Duodenal mucosa (tissue), 2 donors: ENCODE measurements around the gene IGFLR1.

Source experiments
- H3K27ac ChIP-seq: one replicate; pipeline ENCODE4 v1.7.0; 2013; ENCODE audit warnings: low read depth, low read length
- H3K27me3 ChIP-seq, 2 donors: one replicate each; pipeline ENCODE4 v1.7.0; 2013; ENCODE audit warnings: low read length in 2 of 2, control low read depth in 1 of 2; ENCODE audit not compliant: insufficient read depth in 2 of 2, control insufficient read depth in 1 of 2
- H3K36me3 ChIP-seq, 2 donors: one replicate each; pipeline ENCODE4 v1.7.0; 2013; ENCODE audit warnings: low read length in 2 of 2, control low read depth in 1 of 2; ENCODE audit not compliant: insufficient read depth in 2 of 2, control insufficient read depth in 1 of 2
- H3K4me1 ChIP-seq, 2 donors: one replicate each; pipeline ENCODE4 v1.7.0; 2013; ENCODE audit warnings: low read length in 2 of 2, control low read depth in 1 of 2; ENCODE audit not compliant: insufficient read depth in 2 of 2, control insufficient read depth in 1 of 2
- H3K4me3 ChIP-seq, 2 donors: one replicate each; pipeline ENCODE4 v1.7.0; 2013; ENCODE audit warnings: low read length in 2 of 2, low read depth in 1 of 2
- H3K9ac ChIP-seq, 2 donors: one replicate each; pipeline ENCODE4 v1.7.0; 2013; ENCODE audit warnings: low read length in 2 of 2, low read depth in 1 of 2
- H3K9me3 ChIP-seq, 2 donors: one replicate each; pipeline ENCODE4 v1.7.0; 2013; ENCODE audit warnings: low read length in 2 of 2, control low read depth in 1 of 2; ENCODE audit not compliant: control insufficient read depth in 1 of 2

Gene IGFLR1

DNA sequence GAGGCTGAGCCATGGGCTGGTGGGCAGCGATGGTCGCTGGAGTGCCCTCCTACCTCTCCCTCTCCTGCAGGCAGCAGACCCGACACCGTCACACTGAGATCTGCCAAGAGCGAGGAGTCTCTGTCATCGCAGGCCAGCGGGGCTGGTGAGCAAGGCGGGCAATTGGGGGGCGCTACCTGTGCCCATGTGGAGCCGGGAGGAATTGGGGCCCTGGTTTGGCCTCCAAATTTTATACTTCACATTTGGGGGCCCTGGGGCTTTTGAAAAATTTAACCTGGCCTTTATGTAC is 43.0 kb upstream of the IGFLR1 start:
- no peak overlapping the region for H3K9ac ChIP-seq
- no peaks in the 10 kb centered on the region for H3K36me3 ChIP-seq
- no peaks in the 10 kb centered on the region for H3K27me3 ChIP-seq
- no peaks in the 10 kb centered on the region for H3K9me3 ChIP-seq
- H3K4me3 ChIP-seq: no peak overlapping the region
- H3K4me1 ChIP-seq: no peaks in the 10 kb centered on the region
- H3K27ac ChIP-seq: no peak overlapping the region

DNA sequence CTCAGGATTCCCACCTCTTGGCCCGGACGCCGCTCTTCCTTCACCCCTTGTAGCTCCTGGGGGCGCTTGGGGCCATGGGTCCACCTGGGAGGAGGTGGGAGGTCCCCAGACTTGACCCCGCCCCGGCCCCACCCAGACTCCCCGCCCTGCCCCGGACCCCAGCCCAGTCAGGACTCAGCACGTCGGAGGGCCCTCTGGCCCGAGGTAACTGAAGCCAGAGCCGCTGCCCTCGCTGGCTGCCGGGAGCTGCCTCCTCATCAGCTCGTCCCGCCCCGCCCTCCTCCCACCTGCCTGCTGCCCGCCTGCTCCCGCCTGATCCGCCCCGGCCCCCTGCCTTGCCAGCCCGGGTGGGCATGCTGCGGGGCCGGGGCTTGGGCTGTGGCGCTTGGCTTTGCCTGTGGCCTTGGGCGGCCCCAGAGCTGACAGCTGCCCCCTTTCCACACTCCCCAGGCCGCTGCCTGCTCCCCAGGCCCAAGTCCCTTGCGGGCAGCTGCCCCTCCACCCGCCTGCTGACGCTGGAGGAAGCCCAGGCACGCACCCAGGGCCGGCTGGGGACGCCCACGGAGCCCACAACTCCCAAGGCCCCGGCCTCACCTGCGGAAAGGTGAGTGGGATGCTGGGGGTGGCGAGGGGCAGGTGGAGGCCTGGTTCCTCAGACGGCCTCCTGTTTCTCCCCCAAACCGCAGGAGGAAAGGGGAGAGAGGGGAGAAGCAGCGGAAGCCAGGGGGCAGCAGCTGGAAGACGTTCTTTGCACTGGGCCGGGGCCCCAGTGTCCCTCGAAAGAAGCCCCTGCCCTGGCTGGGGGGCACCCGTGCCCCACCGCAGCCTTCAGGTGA is 42.5 kb upstream of the IGFLR1 start:
- Histone ChIP-seq H3K4me1 (no peaks in the 10 kb centered on the region), H3K27ac (no peak overlapping the region), H3K9ac (no peak overlapping the region), H3K27me3 (no peaks in the 10 kb centered on the region), H3K36me3 (peaks cover 0 to 3% of the 10 kb centered on the region in 2 donors), H3K4me3 (no peak overlapping the region), H3K9me3 (no peaks in the 10 kb centered on the region)

DNA sequence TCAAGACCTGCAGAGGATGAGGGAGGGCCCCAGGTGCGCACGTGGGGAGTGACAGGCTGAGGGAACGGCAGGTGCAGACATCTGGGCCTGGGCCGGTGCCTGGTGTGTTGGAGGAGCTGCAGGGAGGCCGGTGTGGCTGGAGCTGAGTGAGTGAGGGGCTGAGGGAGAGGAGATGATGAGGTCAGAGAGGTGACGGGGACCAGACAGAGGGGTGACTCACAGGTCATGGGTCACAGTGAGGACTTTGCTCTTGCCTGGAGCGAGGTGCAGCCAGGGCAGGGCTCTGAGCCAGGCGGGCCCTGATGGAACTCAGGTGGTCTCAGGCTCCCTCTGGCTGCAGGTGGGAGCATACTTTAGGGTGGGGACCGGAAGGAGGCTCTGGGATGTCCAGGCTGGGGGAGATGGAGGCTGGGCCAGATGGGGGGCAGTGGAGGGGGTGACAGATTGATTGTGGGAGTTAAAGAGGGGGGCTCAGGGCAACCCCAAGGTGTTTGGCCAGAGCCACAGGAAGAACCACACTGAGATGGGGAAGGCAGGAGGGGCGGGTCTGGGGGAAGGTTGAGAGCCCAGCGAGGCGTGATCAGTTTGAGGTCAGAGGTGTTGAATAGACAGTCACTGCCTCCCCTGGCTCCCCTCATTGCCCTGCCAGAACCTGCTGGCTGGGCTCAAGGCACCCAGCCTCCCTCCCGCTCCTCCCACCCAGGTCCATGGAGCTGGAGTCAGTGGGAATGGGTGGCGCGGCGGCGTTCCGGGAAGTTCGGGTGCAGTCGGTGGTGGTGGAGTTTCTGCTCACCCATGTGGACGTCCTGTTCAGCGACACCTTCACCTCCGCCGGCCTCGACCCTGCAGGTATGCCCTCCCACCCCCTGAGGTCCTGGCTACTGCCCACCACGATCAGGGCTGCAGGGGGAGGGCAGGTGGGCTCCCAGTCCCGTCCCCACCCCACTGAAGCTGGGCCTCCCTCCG is 41.5 kb upstream of the IGFLR1 start:
- Histone ChIP-seq H3K9me3 (no peaks in the 10 kb centered on the region), H3K27ac (no peak overlapping the region), H3K36me3 (peaks cover 0 to 5% of the 10 kb centered on the region in 2 donors)

DNA sequence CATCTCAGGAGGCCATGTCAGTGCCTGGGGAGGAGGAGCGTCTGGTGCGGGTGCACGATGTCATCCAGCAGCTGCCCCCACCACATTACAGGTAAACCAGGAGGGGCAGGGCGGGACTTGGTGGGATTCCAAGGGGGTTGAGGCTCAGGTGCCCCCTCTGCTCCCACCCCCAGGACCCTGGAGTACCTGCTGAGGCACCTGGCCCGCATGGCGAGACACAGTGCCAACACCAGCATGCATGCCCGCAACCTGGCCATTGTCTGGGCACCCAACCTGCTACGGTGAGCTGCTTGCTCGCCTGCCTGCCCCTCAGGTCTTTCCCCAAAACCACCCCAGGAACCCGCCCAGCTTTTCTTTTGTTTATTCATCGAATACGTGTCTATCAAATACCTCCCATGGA is 40.3 kb upstream of the IGFLR1 start:
- Histone ChIP-seq H3K36me3 (peaks cover 0 to 6% of the 10 kb centered on the region in 2 donors), H3K9me3 (no peaks in the 10 kb centered on the region), H3K4me3 (no peak overlapping the region), H3K4me1 (no peaks in the 10 kb centered on the region), H3K27me3 (no peaks in the 10 kb centered on the region), H3K27ac (no peak overlapping the region), H3K9ac (no peak overlapping the region)

More for the DNA sequence above, 41.5 kb upstream of the IGFLR1 start:
- no peaks in the 10 kb centered on the region for H3K27me3 ChIP-seq
- H3K9ac ChIP-seq: no peak overlapping the region
- H3K4me1 ChIP-seq: no peaks in the 10 kb centered on the region
- no peak overlapping the region for H3K4me3 ChIP-seq

DNA sequence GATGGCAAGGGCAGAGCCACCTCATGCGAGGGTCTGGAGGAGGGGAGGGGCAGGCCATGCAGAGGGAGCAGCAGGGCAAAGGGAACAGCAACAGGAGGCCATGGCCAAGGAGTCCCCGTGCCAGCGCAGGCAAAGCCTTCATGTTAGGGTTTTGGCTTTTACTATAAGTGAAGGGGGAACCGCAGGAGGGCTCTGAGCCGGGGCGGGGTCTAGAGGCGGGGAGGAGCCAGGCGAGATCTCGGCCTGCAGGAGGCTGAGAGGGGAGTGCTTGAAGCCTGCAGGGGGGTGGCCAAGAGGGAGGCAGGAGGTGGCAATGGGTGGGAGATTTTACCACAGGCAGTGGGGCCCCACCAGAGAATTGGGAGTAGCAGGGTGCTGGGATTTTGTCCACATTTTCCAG is 39.4 kb upstream of the IGFLR1 start:
- no peak overlapping the region for H3K27ac ChIP-seq
- peaks cover 0 to 6% of the 10 kb centered on the region in 2 donors for H3K36me3 ChIP-seq
- no peaks in the 10 kb centered on the region for H3K9me3 ChIP-seq
- H3K4me1 ChIP-seq: no peaks in the 10 kb centered on the region
- H3K9ac ChIP-seq: no peak overlapping the region
- H3K4me3 ChIP-seq: no peak overlapping the region
- no peaks in the 10 kb centered on the region for H3K27me3 ChIP-seq

DNA sequence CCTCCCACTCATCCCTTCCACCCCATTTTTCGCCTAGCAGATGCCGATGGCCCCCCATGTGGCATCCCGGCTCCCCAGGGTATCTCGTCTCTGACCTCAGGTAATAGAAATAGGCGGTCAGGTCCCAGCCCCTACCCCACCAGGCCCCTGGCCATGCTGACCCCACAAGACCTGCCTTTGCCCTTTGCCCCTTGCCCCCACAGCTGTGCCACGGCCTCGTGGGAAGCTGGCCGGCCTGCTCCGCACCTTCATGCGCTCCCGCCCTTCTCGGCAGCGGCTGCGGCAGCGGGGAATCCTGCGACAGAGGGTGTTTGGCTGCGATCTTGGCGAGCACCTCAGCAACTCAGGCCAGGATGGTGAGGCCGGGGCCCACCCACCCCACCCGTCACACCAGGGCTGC is 38.5 kb upstream of the IGFLR1 start:
- no peak overlapping the region for H3K27ac ChIP-seq
- peaks cover 5% of the 10 kb centered on the region in 2 donors for H3K4me1 ChIP-seq
- no peaks in the 10 kb centered on the region for H3K27me3 ChIP-seq
- peaks cover 0 to 6% of the 10 kb centered on the region in 2 donors for H3K36me3 ChIP-seq
- no peak overlapping the region for H3K4me3 ChIP-seq
- no peak overlapping the region for H3K9ac ChIP-seq
- no peaks in the 10 kb centered on the region for H3K9me3 ChIP-seq

DNA sequence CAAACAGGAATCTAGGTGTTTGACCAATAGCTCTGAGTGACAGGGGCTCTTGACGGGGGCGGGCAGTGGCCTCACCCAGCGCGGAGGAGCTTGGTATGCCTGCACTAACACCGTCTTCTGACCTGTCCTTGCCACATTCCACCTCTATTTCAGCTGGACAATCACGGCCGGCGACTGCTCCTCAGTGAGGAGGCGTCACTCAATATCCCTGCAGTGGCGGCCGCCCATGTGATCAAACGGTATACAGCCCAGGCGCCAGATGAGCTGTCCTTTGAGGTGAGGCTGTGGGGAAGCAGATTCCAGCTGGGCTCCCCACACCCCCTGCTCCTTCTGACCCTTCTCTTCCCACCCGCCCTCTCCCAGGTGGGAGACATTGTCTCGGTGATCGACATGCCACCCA is 37.8 kb upstream of the IGFLR1 start:
- Histone ChIP-seq H3K27ac (no peak overlapping the region), H3K27me3 (no peaks in the 10 kb centered on the region), H3K36me3 (peaks cover 0 to 6% of the 10 kb centered on the region in 2 donors), H3K9ac (no peak overlapping the region), H3K9me3 (no peaks in the 10 kb centered on the region), H3K4me1 (peaks cover 5% of the 10 kb centered on the region in 2 donors), H3K4me3 (no peak overlapping the region)

DNA sequence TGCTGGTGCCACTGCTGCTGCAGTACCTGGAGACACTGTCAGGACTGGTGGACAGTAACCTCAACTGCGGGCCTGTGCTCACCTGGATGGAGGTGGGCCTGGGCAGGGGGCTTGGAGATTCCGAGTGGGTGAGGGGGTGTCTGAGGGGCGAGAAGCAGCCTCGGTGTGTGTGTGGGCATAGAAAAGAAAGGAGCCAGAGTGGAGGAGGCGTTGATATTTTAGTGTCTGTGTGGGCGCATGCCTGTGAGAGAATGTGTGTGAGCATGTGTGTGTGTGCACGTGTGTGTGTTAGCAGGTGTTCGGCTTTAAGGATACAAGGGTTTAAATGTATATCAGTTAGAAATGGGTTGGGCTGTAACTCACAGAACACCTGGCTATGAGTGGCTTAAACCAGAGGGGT is 36.8 kb upstream of the IGFLR1 start:
- H3K9ac ChIP-seq: no peak overlapping the region
- H3K27me3 ChIP-seq: no peaks in the 10 kb centered on the region
- H3K9me3 ChIP-seq: no peaks in the 10 kb centered on the region
- H3K36me3 ChIP-seq: peaks cover 0 to 6% of the 10 kb centered on the region in 2 donors
- H3K4me3 ChIP-seq: no peak overlapping the region
- H3K4me1 ChIP-seq: peaks cover 12 to 14% of the 10 kb centered on the region in 2 donors
- H3K27ac ChIP-seq: no peak overlapping the region

DNA sequence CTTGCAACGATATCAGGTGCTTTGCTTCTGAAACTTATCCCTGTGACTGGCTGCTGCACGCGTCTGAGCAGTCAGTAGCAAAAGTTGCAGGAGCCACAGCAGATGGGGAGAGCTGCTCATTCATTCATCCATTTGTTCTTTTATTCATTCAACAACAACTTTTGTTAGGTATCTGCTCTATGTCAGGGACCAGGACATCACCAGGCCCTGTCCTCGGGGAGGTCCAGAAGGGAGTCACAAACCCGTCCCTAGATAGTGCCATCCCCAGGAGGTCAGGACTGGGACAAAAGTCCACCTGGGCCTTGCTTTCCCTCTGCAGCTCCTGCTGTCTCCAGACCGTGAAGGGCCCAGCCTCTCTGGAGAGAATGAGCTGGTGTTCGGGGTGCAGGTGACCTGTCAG is 35.7 kb upstream of the IGFLR1 start:
- H3K27ac ChIP-seq: no peak overlapping the region
- peaks cover 12 to 14% of the 10 kb centered on the region in 2 donors for H3K4me1 ChIP-seq
- peaks cover 0 to 6% of the 10 kb centered on the region in 2 donors for H3K36me3 ChIP-seq
- no peaks in the 10 kb centered on the region for H3K9me3 ChIP-seq
- H3K9ac ChIP-seq: no peak overlapping the region
- no peak overlapping the region for H3K4me3 ChIP-seq
- no peaks in the 10 kb centered on the region for H3K27me3 ChIP-seq
